Measurements from ENCODE around the gene BYSL.

Gene BYSL, protein sequence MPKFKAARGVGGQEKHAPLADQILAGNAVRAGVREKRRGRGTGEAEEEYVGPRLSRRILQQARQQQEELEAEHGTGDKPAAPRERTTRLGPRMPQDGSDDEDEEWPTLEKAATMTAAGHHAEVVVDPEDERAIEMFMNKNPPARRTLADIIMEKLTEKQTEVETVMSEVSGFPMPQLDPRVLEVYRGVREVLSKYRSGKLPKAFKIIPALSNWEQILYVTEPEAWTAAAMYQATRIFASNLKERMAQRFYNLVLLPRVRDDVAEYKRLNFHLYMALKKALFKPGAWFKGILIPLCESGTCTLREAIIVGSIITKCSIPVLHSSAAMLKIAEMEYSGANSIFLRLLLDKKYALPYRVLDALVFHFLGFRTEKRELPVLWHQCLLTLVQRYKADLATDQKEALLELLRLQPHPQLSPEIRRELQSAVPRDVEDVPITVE

DNA sequence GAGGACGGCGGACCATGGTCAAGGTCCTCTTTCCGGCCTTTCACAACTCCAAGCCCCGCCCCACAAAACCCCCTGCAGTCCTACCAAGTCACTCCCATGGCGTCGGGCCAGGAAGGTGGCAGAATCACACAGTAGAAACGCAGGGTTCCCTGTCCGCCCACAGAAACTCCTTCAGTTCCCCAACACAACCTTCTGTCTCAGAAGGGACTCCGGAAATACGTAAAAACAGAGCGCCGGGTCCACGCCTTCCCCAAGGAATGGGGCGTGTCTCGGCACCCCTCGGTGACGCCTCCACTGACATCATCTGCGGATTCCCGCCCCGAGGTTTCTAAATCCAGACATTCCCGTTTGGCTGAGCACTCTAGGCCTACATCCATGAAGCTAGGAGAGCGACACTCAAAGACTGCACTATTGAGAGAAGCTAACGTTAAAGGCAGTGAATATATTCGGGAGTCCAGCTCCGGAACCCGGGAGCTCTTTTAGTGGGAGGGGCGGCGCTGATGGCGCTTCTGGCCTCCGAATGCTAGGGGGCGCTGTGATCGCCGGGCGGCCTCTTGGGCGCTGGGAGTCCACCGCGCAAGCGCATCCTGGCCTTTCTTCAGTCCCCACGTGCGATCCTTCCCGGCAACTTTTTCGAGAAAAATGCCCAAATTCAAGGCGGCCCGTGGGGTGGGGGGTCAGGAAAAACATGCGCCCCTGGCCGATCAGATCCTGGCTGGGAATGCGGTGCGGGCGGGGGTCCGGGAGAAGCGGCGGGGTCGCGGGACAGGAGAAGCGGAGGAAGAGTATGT lies at the start of gene BYSL, which contains the start of gene MED20:
Gene BYSL (plus strand): TSS at position 579 of the 791 bp plus-strand sequence. CDS start 64 bp downstream, at position 643.
Gene MED20 (minus strand): TSS at position 219 of the 791 bp plus-strand sequence. CDS start 121 bp downstream, at position 98.
- DNase-seq = peak; percentile 97 to 99

DNA sequence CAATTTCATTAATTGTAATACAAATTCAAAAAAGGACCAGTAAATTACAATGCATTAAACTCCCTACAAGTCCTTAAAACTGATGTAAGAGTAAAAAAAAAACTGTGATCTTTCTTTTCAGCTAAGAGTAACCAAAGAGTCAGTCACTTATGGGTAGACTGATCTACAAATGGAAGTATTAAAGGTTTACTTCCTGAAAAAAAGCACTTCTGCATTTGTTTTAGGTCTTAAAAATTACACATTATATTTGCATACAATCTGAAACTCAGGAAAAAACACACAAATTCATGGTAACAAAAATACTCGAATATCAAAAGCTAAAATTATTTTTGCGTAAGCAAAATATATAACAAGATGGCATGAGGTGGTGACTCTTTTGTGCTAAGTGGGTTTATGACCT lies 49.6 kb upstream of the BYSL start:
- no peak for DNase-seq

DNA sequence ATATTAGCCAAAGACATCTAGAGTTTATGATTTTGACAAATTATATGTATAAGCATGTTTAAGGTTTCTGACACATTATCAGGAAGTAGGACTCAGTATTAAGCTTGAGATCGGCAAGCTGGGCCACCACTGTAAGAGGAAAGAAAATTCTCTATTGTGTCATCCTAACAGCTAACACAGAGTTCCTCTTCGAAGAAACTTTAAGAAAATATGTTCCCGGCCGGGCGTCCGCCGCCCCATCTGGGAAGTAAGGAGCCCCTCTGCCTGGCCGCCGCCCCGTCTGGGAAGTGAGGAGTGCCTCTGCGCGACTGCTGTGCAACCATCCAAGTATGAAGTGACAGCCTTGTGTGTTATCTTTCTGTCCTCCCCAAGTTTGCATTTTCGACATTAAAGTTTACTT lies 49.2 kb upstream of the BYSL start:
- no peak for DNase-seq

DNA sequence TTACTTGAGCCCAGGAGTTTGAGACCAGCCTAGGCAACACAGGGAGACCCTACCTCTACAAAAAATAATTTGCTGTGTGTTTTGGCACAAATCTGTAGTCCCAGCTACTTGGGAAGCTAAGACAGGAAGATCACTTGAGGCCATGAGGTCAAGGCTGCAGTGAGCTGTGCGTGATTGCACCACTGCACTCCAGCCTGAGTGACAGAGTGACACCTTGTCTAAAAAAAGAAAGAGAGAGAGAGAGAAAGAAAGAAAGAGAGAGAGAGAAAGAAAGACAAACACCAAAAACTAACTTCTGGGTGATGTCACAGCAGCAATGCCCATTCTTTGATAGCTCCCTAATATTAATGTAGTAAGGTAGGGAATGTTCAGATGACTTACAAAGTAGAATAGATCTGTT lies 46.6 kb upstream of the BYSL start:
- no peak for DNase-seq

DNA sequence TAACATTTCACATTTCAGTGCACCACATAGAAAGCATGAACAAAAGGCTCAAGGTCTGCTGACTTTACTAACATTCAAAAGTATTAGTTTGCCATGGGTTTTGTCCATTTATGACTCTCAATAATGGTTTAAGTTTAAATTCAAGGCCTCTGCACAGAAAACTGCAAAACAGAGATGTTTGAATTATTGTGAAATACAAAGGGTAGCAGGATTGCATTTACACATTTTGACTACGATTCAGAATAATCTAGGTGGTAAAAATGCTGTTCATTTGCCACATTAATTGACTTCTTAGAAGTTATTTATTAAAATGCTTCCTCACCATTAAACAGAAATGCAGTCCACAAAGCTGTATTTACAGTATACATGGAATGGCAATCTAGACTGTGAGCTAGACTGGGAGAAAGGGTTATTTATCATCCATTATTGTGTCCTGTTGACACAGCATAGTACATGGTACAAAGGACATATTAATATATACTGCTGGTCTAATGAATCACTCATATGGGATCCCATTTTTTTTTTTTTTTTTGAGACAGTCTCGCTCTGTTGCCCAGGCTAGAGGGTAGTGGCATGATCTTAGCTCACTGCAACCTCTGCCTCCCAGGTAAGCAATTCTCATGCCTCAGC lies 44.1 kb upstream of the BYSL start:
- DNase-seq = no peak

DNA sequence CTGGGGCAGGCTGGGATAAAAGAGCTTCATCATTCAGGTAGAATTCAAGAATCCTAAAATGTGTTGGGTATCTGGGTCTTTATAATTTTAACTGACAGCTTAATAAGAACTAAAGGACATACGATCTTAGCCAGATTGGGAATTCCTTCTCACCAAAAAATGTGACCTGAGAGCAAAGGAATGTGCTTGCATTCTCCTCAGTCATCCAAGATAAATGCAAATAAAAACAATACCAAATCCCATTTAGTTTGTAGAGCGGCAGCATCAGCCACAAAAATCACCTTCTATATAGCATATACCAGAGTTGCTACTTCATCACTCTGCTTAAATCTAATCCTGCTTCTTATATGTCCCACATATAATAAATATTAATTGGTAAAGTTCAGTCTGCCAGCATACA lies 43.1 kb upstream of the BYSL start:
- DNase-seq = no peak

DNA sequence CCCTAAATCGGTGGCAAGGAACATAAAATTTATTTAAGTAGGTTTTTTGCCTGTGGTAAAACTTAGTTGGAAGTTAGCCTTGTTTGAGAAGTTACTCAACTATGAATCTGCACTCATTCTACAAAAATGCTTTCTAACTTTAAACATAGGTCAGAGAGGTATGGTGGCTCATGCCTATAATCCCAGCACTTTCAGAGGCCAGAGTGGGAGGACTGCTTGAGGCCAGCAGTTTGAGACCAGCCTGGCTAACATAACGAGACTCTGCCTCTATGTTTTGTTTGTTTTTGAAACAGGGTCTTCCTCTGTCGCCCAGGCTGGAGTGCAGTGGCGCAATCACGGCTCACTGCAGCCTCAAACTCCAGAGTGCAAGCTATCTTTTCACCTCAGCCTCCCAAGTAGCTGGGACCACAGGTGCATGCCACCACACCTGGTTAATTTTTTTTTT lies 42.3 kb upstream of the BYSL start:
- no peak for DNase-seq

DNA sequence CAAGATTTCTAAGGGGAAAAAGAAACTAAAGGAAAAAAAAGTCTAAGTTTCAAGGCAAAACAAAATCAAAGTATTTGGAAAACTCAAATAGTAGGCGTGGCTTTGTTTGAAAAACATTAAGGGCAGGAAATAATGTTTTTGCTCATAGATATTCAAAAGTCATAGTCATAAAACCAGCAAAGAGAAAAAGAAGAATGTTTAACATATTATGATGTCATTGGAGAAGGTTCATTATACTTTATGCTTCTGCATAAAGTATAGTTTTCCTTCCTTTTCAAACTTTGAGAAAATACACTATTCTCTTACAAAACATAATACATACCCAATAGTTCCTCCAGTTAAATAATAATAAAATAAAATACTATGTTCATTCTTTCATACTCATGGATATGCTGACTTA lies 39.8 kb upstream of the BYSL start:
- no peak for DNase-seq

DNA sequence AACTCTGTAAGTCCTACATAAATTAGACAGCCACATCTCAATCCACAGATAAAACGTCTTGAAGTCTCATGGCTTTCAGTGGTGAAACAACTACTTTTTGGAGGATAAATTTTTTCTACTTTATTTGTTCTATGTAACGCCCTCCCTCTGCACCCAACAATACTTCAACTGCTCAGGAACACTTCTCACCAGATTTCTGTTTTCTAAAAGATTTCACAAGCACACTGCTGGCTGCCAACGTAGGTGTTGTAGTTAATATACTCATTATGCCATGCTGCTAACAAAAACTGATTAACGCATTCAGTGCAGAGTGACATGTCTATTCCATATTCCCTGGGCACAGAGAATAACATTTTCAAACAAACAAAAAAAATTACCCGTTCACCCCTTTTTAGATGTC lies 36.3 kb upstream of the BYSL start:
- no peak for DNase-seq

DNA sequence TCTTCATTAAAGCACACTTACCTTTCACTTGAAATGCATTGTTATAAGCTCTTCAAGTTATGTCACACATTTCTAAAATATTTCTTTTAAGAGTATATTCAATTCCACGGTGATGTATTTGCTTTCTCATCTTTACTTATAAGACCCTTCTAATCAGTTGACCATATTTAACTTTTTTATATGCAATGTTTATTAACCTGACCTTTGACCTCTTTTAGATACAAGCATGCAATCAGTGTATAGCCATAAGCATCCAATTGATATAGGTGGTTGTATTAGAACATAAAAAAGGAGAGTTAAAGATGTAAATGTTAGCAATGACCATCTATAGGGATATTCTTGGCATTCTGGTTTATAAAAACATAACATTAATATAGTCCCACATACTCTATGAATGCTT lies 35.4 kb upstream of the BYSL start:
- no peak for DNase-seq

DNA sequence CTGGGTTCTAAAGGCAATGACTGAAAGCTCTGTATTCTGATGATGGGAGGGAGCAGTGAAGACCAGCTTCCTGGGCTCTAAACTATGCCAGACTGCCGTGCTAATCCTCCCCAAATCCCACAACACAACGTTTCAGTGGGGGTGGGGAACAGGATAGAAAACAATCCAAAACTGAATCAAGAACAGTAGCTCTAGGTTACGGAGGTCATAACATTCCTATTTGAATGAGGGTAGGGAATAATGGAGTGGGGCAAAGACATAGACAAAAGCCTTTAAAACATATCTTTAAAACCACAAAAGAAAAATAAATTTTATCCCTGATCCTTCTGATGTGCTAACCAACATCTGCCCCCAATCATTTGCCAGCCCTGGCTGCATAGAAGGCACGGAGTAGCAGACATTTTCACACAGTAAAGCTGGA lies 34.0 kb upstream of the BYSL start:
- DNase-seq = no peak

DNA sequence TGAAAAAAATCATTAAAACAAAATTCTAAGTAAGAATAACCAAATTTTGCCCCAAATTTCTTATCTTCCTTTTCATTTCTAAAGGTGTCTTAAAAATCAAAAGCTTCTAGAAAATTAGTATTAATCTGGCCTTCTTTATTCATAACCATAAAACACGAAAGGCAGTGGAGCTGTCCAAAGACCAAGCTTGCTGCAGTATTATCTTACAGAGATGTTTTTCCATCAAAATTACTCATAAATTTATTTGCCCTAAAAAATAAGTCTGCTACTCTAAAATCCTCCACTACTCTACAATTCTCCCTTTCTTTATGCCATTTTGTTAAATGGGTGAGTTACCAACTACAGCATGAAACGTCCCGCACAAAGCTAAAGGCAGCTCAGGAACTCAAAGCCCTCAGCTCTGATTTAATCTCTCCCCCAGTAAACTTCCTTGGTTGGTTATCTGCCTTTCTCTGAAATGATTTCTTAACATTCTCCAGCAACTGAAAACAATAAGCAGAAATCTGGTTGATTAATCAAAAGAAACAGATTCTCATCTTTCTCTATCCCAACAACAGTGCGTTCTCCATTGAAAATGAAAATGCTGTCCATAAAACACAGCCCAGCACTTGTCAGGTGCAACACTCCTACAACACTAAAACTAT lies 28.3 kb upstream of the BYSL start:
- no peak for DNase-seq

DNA sequence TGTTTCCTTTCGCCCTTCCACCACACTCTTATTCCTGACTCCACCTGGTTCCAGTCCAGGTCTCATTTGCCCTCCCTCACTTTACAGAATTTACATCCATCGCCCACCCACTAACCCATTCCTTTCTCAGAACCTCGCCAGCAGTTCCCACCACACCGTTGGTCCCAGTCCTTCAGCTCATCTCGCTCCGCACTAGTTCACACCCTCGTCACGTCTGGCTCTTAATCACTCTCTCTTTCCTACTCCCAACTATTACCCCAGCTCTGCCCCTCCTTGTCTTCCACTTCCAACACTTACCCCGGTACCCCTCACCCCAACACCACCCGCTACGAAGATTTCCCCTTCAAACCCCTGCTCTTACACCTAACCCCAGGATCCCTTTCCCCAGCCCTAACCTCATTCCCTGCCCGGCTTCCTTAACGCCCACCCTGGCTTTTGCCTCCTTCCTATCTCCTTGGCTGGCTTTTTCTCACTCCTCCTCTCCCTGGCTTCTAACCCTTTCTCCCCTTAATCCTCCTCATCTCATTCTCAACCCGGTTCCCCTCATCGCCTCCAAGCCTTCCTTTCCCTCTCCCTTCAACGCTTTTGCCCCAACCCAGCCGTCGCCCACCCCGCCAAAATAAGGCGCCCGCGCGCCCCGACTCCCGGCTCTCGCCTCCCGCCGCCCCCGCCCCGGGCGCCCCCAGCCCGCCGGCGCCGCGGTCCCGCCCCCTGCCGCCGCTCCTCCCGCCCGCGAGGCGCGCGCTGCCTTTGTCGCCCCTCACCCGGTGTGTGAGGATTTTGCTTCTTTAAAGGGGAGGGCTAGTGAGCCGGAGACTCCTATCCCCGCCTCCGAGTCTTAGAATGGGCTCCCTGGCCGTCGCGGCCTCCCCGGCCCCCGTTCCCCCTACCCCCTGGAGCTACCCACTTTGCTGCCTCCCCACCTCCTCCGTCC lies 26.7 kb upstream of the BYSL start:
- peak in 1 of 2 experiments; percentile 44 for DNase-seq

DNA sequence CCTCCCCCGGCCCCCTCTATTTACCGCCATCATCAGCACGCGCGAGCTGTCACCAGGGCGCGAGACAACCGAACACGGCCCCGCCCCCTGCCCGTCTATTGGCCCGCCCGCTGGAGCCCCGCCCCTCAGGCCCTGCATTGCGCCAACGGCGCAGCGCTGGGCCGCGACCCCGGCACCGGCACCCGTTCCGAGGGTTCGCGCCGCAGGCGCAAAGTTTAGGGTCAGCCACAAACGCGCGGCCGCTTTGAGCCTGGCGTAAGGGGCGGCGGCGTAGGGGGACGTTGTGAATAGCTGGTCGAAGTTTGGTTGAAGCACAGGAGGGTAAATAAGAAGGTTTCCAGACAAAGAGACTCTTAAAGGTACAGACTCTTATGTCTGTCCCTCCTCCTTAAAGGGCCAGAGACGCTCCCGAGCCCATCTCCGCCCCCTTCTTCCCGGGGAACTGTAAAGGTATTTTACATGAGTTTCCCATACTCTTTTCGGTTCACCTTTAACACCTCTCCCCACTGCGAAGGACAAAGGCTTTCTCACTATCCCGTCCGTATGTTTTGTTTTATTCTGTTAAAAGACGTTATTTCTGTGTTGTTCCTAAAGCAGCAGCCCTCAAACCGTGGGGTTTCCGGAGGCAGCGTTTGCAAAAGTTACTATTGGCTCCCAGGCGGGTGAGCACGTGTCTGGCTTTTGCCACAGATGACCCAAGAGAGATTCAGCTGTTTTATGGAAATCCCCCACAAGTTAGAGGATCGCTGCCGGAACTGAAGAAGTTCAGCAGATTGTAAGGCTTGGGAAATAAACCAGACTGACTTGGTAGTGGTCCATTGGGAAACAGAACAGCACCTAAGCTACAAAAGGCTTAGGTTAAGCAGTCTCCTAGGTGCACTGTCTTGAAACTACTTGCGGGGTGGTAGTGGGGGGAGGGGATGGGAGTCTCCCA lies 25.7 kb upstream of the BYSL start, which contains the start of gene USP49:
Gene USP49 (minus strand): TSS at position 76 of the 934 bp plus-strand sequence. CDS start 88,392 bp downstream, outside the sequence.
- peak; percentile 94 to 95 for DNase-seq

DNA sequence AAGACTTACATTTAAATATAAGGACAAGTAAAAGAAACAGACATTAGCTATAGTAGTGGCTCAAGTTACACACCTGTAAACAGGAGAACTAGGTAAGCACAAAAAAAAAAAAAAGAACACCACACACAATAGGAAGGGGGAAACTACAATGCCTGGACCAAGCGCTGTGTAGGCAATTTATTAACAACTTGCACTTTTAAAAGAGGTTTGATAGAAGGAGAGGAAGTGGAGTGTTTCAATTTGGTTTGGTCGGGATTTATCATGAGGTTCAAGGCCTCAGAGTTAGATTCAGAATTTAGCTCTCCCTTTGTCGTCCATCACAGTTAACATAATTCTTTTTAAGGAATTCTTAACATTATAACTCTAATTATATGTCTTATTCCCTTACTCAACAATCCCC lies 25.0 kb upstream of the BYSL start:
- DNase-seq = no peak

DNA sequence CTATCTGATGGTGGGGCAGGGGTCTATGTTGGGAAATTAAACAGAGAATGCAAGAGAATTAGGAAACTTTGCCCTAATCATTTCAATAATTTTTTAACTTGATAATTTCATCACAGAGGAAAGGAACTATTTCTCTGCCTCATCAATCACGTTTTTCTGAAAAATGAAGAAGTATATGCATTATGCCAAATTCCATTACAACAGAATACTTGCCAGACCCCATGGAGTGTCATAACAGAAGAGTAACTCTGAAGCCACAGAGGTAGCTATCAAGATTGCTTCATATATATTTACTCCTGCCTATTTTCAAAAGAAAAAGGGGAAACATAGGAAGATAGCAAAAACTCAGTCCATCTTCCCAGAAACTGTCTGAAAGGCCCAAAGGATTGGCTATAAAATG lies 20.4 kb upstream of the BYSL start:
- DNase-seq = no peak

DNA sequence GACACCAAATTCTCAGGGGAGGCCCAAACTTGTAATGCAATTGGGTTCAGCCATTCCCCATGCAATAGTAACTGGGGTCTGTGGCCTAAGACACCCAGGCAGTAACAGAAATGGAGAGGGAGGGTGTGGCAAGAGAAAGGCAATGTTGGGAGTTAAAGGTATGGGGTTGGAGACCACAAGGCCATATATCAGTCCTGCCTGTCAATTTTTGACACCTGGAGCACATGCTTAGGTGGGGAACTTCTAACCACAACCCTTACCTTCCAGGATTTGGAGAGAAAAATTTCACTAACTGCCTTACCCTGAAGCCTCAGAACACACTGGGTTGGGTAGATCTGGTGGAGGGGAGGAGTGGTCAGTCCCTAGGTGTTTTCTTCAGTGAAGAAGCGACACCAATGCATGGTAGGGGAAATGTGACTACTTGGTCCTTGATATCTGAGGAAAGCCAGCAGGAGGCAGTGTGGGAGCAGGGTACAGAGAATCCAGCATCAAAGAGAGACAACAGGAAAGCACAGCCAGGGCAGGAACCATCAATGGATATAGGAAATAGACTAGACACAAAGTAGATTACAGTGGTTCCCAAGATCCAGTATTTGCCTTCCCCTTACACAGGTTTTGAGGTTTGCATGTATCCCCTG lies 19.3 kb upstream of the BYSL start:
- peak; percentile 69 to 71 for DNase-seq

DNA sequence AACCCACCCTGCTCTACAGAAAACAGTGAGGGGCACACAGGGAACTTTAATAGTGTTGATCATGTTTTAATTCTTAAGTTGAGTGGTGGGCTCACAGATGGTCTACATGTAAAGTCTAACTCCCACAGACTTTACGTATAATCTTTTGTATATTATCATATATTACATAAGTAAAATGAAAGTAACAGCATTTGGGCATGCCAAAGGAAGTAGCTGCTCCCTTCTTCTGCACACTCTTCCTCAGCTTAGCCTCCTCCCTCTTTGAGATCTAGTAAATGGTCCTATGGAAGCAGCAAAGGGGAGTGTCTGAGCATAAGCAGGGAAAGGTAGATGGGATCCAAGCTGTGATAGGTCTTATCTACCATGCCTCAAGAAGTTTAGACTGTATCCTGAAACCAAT lies 11.6 kb upstream of the BYSL start:
- no peak for DNase-seq

DNA sequence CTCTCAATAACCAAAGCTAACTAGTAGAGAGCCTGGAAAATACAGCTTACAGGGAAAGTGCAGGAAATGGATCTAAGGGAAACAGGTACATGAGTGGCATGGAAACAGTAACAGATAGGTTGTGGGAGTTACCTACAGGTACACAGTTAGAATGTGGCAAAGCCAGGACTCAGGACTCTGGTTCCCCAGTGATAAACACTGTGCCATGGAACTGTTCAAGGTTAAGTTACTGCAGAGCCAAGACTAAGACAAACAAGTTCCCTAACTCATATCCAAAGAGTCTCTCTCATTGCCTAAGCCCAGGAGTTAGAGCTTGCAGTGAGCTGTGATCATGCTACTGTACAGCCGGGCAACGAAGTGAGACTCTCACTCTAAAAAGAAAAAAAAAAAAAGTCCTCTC lies 7.0 kb upstream of the BYSL start:
- DNase-seq = no peak
